ENCODE measurements around the gene SLC6A4.
A peak's percentile ranks its signal among the peaks of the same experiment; 100 is the strongest.

The SLC6A4 gene

DNA sequence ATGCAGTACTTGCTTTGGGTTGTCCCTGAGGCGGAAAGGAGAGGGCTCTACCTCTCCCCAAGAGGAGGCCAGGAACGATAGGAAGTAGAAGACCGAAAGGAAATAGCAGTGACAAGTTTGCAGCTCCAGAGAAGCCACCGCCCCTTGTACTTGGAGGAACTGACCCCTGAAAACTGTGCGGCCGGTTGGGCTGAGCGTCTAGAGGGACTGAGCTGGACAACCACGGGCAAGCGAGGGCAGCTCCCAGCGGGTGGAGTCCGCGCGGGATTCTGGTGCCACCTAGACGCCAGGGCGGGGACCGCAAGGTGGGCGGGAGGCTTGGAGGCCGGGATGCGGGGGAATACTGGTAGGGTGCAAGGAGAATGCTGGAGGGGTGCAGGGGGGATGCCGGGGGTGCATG is 1.3 kb upstream of the SLC6A4 start:
- no peak overlapping the region for H3K27ac ChIP-seq (ENCODE audit: low read depth, low read length)
- no peaks in the 10 kb centered on the region for H3F3A ChIP-seq (ENCODE audit: control insufficient read depth, insufficient read depth)
- H3K79me2 ChIP-seq (ENCODE audit: control insufficient read depth, low read length), result no peaks in the 10 kb centered on the region
- H4K20me1 ChIP-seq (ENCODE audit: control insufficient read depth, insufficient read depth, low read depth, low read length), result no peaks in the 10 kb centered on the region; the same call in 1 of the 2 replicates
- TF ChIP-seq, protein P1, sequence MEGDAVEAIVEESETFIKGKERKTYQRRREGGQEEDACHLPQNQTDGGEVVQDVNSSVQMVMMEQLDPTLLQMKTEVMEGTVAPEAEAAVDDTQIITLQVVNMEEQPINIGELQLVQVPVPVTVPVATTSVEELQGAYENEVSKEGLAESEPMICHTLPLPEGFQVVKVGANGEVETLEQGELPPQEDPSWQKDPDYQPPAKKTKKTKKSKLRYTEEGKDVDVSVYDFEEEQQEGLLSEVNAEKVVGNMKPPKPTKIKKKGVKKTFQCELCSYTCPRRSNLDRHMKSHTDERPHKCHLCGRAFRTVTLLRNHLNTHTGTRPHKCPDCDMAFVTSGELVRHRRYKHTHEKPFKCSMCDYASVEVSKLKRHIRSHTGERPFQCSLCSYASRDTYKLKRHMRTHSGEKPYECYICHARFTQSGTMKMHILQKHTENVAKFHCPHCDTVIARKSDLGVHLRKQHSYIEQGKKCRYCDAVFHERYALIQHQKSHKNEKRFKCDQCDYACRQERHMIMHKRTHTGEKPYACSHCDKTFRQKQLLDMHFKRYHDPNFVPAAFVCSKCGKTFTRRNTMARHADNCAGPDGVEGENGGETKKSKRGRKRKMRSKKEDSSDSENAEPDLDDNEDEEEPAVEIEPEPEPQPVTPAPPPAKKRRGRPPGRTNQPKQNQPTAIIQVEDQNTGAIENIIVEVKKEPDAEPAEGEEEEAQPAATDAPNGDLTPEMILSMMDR (IDR thresholded peaks at IDR 0.05; ENCODE audit: low read depth, low read length, poor library complexity, severe bottlenecking), result peak; percentile 16
- TF ChIP-seq EZH2phosphoT487 (IDR thresholded peaks at IDR 0.05; ENCODE audit: borderline replicate concordance, low read length), result no peak
- H3K4me1 ChIP-seq (ENCODE audit: control insufficient read depth, low read length), result no peaks in the 10 kb centered on the region
- peaks cover 41% of the 10 kb centered on the region for H3K27me3 ChIP-seq (ENCODE audit: control insufficient read depth, low read length)
- no peaks in the 10 kb centered on the region for H3K36me3 ChIP-seq (ENCODE audit: control insufficient read depth, low read length)
- no peak overlapping the region for H3K4me2 ChIP-seq (ENCODE audit: low read length)
- H3K4me3 ChIP-seq (ENCODE audit: low read length), result no peak overlapping the region
- H3K9me3 ChIP-seq (ENCODE audit: control insufficient read depth, insufficient read depth, low read length), result no peaks in the 10 kb centered on the region
- no peaks in the 10 kb centered on the region for H3K9me2 ChIP-seq (replicated peaks; ENCODE audit: control insufficient read depth, low read length)

DNA sequence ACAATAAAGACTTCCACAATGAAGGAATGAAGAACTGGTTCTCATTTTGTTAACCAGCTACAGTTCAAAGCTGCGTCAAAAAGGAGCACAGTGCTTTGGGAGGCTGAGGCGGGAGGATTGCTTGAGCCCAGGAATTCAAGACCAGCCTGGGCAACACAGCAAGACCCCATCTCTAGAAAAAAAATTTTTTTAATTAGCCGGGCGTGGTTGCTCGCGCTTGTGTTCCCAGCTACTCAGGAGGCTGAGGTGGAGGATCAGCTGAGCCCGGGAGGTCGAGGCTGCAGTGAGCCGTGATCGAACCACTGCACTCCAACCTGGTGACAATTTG is 764 bp upstream of the SLC6A4 start:
- H3F3A ChIP-seq (ENCODE audit: control insufficient read depth, insufficient read depth), result no peaks in the 10 kb centered on the region
- H3K79me2 ChIP-seq (ENCODE audit: control insufficient read depth, low read length), result no peaks in the 10 kb centered on the region
- H3K27ac ChIP-seq (ENCODE audit: low read depth, low read length), result no peak overlapping the region
- no peak for TF ChIP-seq EZH2phosphoT487 (IDR thresholded peaks at IDR 0.05; ENCODE audit: borderline replicate concordance, low read length)
- TF ChIP-seq, protein P1 (IDR thresholded peaks at IDR 0.05; ENCODE audit: low read depth, low read length, poor library complexity, severe bottlenecking), result no peak
- H3K36me3 ChIP-seq (ENCODE audit: control insufficient read depth, low read length), result no peaks in the 10 kb centered on the region
- H3K4me1 ChIP-seq (ENCODE audit: control insufficient read depth, low read length), result no peaks in the 10 kb centered on the region
- no peaks in the 10 kb centered on the region for H3K9me2 ChIP-seq (replicated peaks; ENCODE audit: control insufficient read depth, low read length)
- H3K9me3 ChIP-seq (ENCODE audit: control insufficient read depth, insufficient read depth, low read length), result no peaks in the 10 kb centered on the region
- H4K20me1 ChIP-seq (ENCODE audit: control insufficient read depth, insufficient read depth, low read depth, low read length), result no peaks in the 10 kb centered on the region
- no peak overlapping the region for H3K4me3 ChIP-seq (ENCODE audit: low read length)
- 0 out of 2 replicates have a peak overlapping the region, but pooled peaks have one; percentile 15 for H3K4me2 ChIP-seq (ENCODE audit: low read length)
- peaks cover 41% of the 10 kb centered on the region for H3K27me3 ChIP-seq (ENCODE audit: control insufficient read depth, low read length)

DNA sequence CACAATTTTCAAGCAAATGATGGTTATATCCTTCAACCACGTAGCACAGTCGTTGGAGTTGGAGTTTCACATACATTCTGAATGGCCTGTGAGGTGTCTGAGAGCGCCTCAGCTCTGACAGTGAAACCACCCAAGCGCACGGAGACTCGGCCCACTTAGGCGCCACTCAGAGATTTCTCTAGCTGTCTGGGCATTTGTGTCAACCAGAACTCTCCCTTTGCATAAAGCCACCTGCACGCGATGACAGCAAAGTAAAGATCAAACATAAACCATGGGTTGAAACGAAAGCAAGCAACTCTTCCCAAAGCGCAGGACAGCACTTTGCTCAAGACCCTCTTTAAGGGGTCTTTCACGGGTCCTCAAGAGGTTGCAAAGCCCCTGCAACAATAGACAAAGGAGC is 533 bp downstream of the SLC6A4 start:
- peaks cover 41% of the 10 kb centered on the region for H3K27me3 ChIP-seq (ENCODE audit: control insufficient read depth, low read length)
- TF ChIP-seq EZH2phosphoT487 (IDR thresholded peaks at IDR 0.05; ENCODE audit: borderline replicate concordance, low read length), result no peak
- TF ChIP-seq, protein P1 (IDR thresholded peaks at IDR 0.05; ENCODE audit: low read depth, low read length, poor library complexity, severe bottlenecking), result no peak
- H3K4me3 ChIP-seq (ENCODE audit: low read length), result no peak overlapping the region

DNA sequence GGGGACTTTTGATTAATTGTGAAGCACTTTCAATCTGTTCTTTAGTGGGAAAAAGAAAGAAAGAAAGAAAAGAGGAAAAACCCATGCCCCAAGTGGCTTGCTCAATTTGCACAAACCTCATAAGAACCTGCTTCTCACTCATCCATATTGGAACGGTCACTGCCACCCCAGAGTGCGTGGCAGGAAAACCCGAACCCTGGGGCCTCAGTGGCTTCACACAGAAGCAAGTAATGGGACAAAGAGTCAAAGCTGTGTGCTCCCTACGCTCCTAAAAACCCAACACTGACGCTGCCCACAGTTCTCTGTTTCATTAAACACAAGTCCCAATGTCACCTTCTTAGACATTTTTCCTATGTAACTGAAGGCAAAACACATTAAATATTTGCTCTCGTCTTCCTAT is 1.2 kb downstream of the SLC6A4 start:
- H3K4me1 ChIP-seq (ENCODE audit: control insufficient read depth, low read length), result peaks cover 10% of the 10 kb centered on the region
- no peaks in the 10 kb centered on the region for H3K79me2 ChIP-seq (ENCODE audit: control insufficient read depth, low read length)
- no peak overlapping the region for H3K27ac ChIP-seq (ENCODE audit: low read depth, low read length)
- peaks cover 41% of the 10 kb centered on the region for H3K27me3 ChIP-seq (ENCODE audit: control insufficient read depth, low read length)
- TF ChIP-seq EZH2phosphoT487 (IDR thresholded peaks at IDR 0.05; ENCODE audit: borderline replicate concordance, low read length), result no peak
- TF ChIP-seq, protein P1 (IDR thresholded peaks at IDR 0.05; ENCODE audit: low read depth, low read length, poor library complexity, severe bottlenecking), result no peak
- no peaks in the 10 kb centered on the region for H3K9me3 ChIP-seq (ENCODE audit: control insufficient read depth, insufficient read depth, low read length)
- H3K4me3 ChIP-seq (ENCODE audit: low read length), result no peak overlapping the region
- H4K20me1 ChIP-seq (ENCODE audit: control insufficient read depth, insufficient read depth, low read depth, low read length), result no peaks in the 10 kb centered on the region
- no peaks in the 10 kb centered on the region for H3K36me3 ChIP-seq (ENCODE audit: control insufficient read depth, low read length)
- H3K4me2 ChIP-seq (ENCODE audit: low read length), result no peak overlapping the region
- H3F3A ChIP-seq (ENCODE audit: control insufficient read depth, insufficient read depth), result no peaks in the 10 kb centered on the region
- H3K9me2 ChIP-seq (replicated peaks; ENCODE audit: control insufficient read depth, low read length), result no peaks in the 10 kb centered on the region

More for the DNA sequence above, 533 bp downstream of the SLC6A4 start:
- Histone ChIP-seq H3K36me3 (ENCODE audit: control insufficient read depth, low read length) (no peaks in the 10 kb centered on the region), H3K27ac (ENCODE audit: low read depth, low read length) (no peak overlapping the region), H3K9me3 (ENCODE audit: control insufficient read depth, insufficient read depth, low read length) (no peaks in the 10 kb centered on the region), H3F3A (ENCODE audit: control insufficient read depth, insufficient read depth) (no peaks in the 10 kb centered on the region), H3K9me2 (replicated peaks; ENCODE audit: control insufficient read depth, low read length) (no peaks in the 10 kb centered on the region), H4K20me1 (ENCODE audit: control insufficient read depth, insufficient read depth, low read depth, low read length) (no peaks in the 10 kb centered on the region), H3K4me1 (ENCODE audit: control insufficient read depth, low read length) (peaks cover 9% of the 10 kb centered on the region), H3K4me2 (ENCODE audit: low read length) (no peak overlapping the region), H3K79me2 (ENCODE audit: control insufficient read depth, low read length) (no peaks in the 10 kb centered on the region)
